Measurements from ENCODE around the gene GRIA3. TPM values are rescaled to one million over a fixed set of nuclear protein-coding genes. Genes with fewer than 3 reads are reported as not detected.
"Not testable (repeated sequence)": the region's sequence is repeated elsewhere in the genome, so short reads cannot be mapped to it uniquely, and the experiment has no call there.

GRIA3 gene
- polyA plus RNA-seq, 1 experiment: 27.7 TPM

GRCh38 chrX:123518791-123519190 lies 334.7 kb downstream of the GRIA3 start:
- TF ChIP-seq, protein P1, sequence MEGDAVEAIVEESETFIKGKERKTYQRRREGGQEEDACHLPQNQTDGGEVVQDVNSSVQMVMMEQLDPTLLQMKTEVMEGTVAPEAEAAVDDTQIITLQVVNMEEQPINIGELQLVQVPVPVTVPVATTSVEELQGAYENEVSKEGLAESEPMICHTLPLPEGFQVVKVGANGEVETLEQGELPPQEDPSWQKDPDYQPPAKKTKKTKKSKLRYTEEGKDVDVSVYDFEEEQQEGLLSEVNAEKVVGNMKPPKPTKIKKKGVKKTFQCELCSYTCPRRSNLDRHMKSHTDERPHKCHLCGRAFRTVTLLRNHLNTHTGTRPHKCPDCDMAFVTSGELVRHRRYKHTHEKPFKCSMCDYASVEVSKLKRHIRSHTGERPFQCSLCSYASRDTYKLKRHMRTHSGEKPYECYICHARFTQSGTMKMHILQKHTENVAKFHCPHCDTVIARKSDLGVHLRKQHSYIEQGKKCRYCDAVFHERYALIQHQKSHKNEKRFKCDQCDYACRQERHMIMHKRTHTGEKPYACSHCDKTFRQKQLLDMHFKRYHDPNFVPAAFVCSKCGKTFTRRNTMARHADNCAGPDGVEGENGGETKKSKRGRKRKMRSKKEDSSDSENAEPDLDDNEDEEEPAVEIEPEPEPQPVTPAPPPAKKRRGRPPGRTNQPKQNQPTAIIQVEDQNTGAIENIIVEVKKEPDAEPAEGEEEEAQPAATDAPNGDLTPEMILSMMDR (IDR thresholded peaks at IDR 0.05; ENCODE audit: insufficient read depth, low read depth, low read length): no peak
- no peak for DNase-seq (ENCODE audit: low read depth)
- Histone ChIP-seq H3K36me3 (ENCODE audit: control insufficient read depth, insufficient read depth, low read length) (no peaks in the 10 kb centered on the region), H3K4me3 (ENCODE audit: low read depth, low read length) (no peak overlapping the region), H3K27me3 (ENCODE audit: control insufficient read depth, insufficient read depth, low read length) (no peaks in the 10 kb centered on the region)
- CTCF ChIA-PET: no interaction called here
- POLR2A ChIA-PET: no interaction called here

DNA sequence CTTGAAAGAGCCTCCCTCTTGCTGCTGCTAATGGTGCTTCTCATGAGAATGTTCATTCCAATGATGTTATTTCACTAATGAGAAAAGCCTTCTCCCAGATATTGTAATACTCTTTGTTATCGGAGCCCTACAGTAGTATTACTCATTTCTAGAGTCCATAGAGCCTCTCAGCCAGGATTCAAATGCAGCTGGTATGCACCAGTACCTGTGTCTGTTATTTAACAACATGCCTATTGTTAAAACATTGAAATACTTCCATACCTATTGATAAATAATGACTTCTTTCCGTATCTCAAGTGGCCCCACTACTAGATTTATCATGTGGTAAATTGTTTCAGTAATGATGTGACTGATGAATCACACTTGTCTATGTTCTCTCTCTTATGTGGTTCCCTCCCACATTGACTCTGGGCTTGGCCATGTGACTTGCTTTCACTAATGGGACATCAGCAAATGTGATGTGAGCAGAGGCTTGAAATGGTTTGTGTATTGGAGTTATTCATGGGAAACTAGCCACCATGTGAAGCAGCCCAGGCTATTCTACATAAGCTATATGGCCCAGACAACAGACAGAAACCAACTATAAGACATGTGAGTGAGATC lies 341.1 kb downstream of the GRIA3 start:
- DNase-seq (ENCODE audit: low read depth): no peak
- no peaks in the 10 kb centered on the region for H3K36me3 ChIP-seq (ENCODE audit: control insufficient read depth, insufficient read depth, low read length)
- no peaks in the 10 kb centered on the region for H3K27me3 ChIP-seq (ENCODE audit: control insufficient read depth, insufficient read depth, low read length)
- H3K4me3 ChIP-seq (ENCODE audit: low read depth, low read length): no peak overlapping the region
- TF ChIP-seq, protein P1 (IDR thresholded peaks at IDR 0.05; ENCODE audit: insufficient read depth, low read depth, low read length): no peak
- ChIA-PET POLR2A (no interaction called here), CTCF (no interaction called here)

DNA sequence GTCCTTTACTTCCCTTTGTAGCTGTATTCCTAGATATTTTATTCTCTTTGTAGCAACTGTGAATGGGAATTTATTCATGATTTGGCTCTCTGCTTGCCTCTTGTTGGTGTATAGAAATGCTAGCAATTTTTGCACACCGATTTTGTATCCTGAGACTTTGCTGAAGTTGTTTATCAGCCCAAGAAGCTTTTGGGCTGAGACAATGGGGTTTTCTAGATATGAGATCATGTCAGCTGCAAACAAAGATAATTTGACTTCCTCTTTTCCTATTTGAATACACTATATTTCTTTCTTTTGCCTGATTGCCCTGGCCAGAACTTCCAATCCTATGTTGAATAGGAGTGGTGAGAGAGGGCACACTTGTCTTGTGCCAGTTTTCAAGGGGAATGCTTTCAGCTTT lies 346.6 kb downstream of the GRIA3 start:
- CTCF ChIA-PET; H3K36me3 ChIP-seq (ENCODE audit: control insufficient read depth, insufficient read depth, low read length); H3K27me3 ChIP-seq (ENCODE audit: control insufficient read depth, insufficient read depth, low read length); POLR2A ChIA-PET; DNase-seq (ENCODE audit: low read depth); H3K4me3 ChIP-seq (ENCODE audit: low read depth, low read length): not testable (repeated sequence)

Measured in BJ (cell line).